HepG2 (cell line): ENCODE measurements around the gene RTBDN. TPM values are rescaled to one million over a fixed set of nuclear protein-coding genes. Genes with fewer than 3 reads are reported as not detected.

Experiments
- CREB1 ChIP-seq, 2 experiments: fragments of 450-650 bp in 1 of 2; IDR thresholded peaks; 2 replicates each; pipeline ENCODE4 v1.6.1; 2016 to 2017; ENCODE audit warnings: control low read depth in 1 of 2, mild to moderate bottlenecking in 1 of 2, missing compliant biosample characterization in 1 of 2, missing genetic modification characterization in 1 of 2
- DRAP1 ChIP-seq: IDR thresholded peaks from 2 replicates; pipeline ENCODE4 v1.6.1; 2016; ENCODE audit warnings: missing genetic modification reagents, missing compliant biosample characterization
- FOXK1 ChIP-seq: sonication (generic); formaldehyde crosslinking; IDR thresholded peaks from 2 replicates; pipeline ENCODE4 v1.4.0; 2020; ENCODE audit warnings: low read depth, missing genetic modification reagents, borderline replicate concordance
- FOXO1 ChIP-seq: sonication (generic); formaldehyde crosslinking; IDR thresholded peaks from 2 replicates; pipeline ENCODE4 v1.4.0; 2020; ENCODE audit warnings: missing genetic modification reagents
- KDM5B ChIP-seq: sonication (generic); formaldehyde crosslinking; IDR thresholded peaks from 2 replicates; pipeline ENCODE4 v1.4.0; 2020; ENCODE audit warnings: missing genetic modification reagents, mild to moderate bottlenecking, borderline replicate concordance
- LCORL ChIP-seq, 2 experiments: fragments of 450-650 bp in 1 of 2; sonication (generic) in 1 of 2; formaldehyde crosslinking in 1 of 2; IDR thresholded peaks; 2 replicates each; pipeline versions ENCODE4 v1.5.0 to v1.6.1; 2017 to 2020; ENCODE audit warnings: antibody characterized with exemption in 1 of 2, missing genetic modification reagents in 1 of 2
- MED13 ChIP-seq: sonication (generic); formaldehyde crosslinking; IDR thresholded peaks from 2 replicates; pipeline ENCODE4 v1.5.0; 2020; ENCODE audit warnings: missing genetic modification reagents
- MYC ChIP-seq: sonication (generic); formaldehyde crosslinking; IDR thresholded peaks from 2 replicates; pipeline ENCODE4 v1.9.0; 2021; ENCODE audit warnings: missing genetic modification reagents, borderline replicate concordance
- RBFOX2 ChIP-seq: fragments of 200-400 bp; formaldehyde crosslinking; IDR thresholded peaks from 2 replicates; pipeline ENCODE4 v1.6.1; 2017; ENCODE audit warnings: low read depth, mild to moderate bottlenecking, low read length
- RXRA ChIP-seq: sonication (generic); formaldehyde crosslinking; IDR thresholded peaks from 2 replicates; pipeline ENCODE4 v1.5.1; 2020; ENCODE audit warnings: missing genetic modification reagents
- SALL1 ChIP-seq: sonication (generic); formaldehyde crosslinking; IDR thresholded peaks from 2 replicates; pipeline ENCODE4 v1.8.0; 2022; ENCODE audit warnings: mild to moderate bottlenecking, missing genetic modification reagents
- SPEN ChIP-seq: sonication (generic); formaldehyde crosslinking; IDR thresholded peaks from 2 replicates; pipeline ENCODE4 v1.5.1; 2020; ENCODE audit warnings: low read depth, mild to moderate bottlenecking, missing genetic modification reagents
- ZBTB8A ChIP-seq: sonication (generic); formaldehyde crosslinking; IDR thresholded peaks from 2 replicates; pipeline ENCODE4 v1.4.0; 2020; ENCODE audit warnings: mild to moderate bottlenecking, low read depth, missing genetic modification reagents, borderline replicate concordance
- ZNF281 ChIP-seq: sonication (generic); formaldehyde crosslinking; IDR thresholded peaks from 2 replicates; pipeline ENCODE4 v1.4.0; 2020; ENCODE audit warnings: missing genetic modification reagents, borderline replicate concordance
- ZNF501 ChIP-seq: sonication (generic); formaldehyde crosslinking; IDR thresholded peaks from 2 replicates; pipeline ENCODE4 v1.5.1; 2020; ENCODE audit warnings: mild to moderate bottlenecking, moderate library complexity, missing genetic modification reagents
- ZSCAN21 ChIP-seq: sonication (generic); formaldehyde crosslinking; IDR thresholded peaks from 2 replicates; pipeline ENCODE4 v1.8.0; 2022; ENCODE audit warnings: mild to moderate bottlenecking, missing genetic modification reagents, moderate library complexity, borderline replicate concordance
- polyA plus RNA-seq, 8 experiments: library from polyadenylated mRNA; depleted of rRNA in 3 of 8; stranded (reverse) in 7 of 8; unstranded in 1 of 8; fragments of >200 nt; fragmentation: Illumina TruSeq in 4 of 8; extraction: Trizol in 4 of 8; gene quantifications; 2 replicates each; pipeline versions ENCODE4 v1.2.1 to v1.2.3, GENCODE V29; 2011 to 2016; ENCODE audit warnings: low read depth in 4 of 8, missing spikeins in 1 of 8, mixed read lengths in 1 of 8; ENCODE audit not compliant: insufficient read depth in 1 of 8
- total RNA-seq, 5 experiments: library from RNA; depleted of rRNA; stranded (reverse); fragments of >200 nt; fragmentation: Illumina TruSeq; extraction: Trizol; gene quantifications; 2 replicates each; pipeline ENCODE4 v1.2.3, GENCODE V29; 2016; ENCODE audit warnings: low read depth in 1 of 5
- TF ChIP-seq, protein P1 (sequence below): sonication (generic); formaldehyde crosslinking; IDR thresholded peaks from 2 replicates; pipeline ENCODE4 v1.5.1; 2020; ENCODE audit warnings: missing genetic modification reagents, mild to moderate bottlenecking, borderline replicate concordance
- TF ChIP-seq, protein P2 (sequence below): sonication (generic); formaldehyde crosslinking; IDR thresholded peaks from 2 replicates; pipeline ENCODE4 v1.4.0; 2020; ENCODE audit warnings: mild to moderate bottlenecking, missing genetic modification reagents

The RTBDN gene
- total and polyA plus RNA-seq, 2 of the 13 experiments (the other 11 are each of a cell fraction or from before 2014, with no cell fraction given): 0.27 to 0.48 TPM

DNA sequence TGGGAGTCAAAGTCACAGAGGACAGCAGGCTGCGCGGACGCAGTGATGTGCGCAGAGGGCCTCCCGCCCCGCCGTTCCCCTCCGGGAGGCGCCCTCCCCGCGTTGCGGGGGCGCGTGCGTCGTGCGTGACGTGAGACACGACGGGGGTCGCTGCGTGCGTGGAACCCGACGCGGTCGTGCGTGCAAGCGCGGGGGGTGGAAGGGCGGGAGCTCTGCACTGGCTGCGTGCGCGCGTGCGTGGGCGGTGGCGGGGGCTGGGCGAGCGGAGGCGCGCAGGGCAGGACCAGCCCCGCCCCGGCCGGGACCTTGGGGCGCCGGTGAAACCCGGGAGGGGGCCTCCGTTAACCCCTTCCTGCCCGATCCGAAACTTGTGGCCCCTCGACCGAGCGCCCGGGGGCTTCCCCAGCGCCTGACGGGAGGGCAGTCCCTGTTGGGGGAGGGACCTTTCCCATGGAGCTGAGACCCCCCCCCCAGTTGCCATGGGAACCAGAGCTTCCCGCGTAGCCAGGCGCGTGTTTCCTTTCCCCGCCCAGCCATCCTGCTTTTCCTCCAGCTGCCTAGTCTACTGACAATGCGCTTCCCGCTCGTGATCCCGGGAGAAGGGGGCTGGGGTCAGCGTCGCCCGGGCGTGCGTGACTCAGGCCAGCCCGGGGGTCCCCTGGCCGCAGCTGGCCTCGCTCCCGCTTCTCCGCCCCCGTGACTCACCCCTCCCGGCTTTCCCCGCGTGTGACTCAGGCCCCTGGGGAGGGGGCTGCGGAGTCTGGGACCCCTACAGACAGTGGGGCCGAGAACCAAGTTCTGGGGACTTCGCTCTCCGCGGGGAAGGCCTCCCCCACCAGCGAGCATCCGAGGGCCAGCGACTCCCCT, 51.7 kb downstream of the RTBDN start (continued):
- peak; percentile 56 for TF ChIP-seq CREB1 (IDR thresholded peaks at IDR 0.05)
- no peak for TF ChIP-seq CREB1 (CRISPR knock-in tag; IDR thresholded peaks at IDR 0.05)
- TF ChIP-seq KDM5B (CRISPR knock-in tag): peak; percentile 65; the same call in 1 of the 2 replicates
- TF ChIP-seq ZNF281: peak; percentile 14; the same call in 1 of the 2 replicates
- no peak for TF ChIP-seq FOXK1
- 0 out of 2 replicates have a peak, but pooled peaks have one; percentile 22 for TF ChIP-seq RXRA (CRISPR knock-in tag)
- TF ChIP-seq MYC (CRISPR knock-in tag): 0 out of 2 replicates have a peak, but pooled peaks have one; percentile 26
- no peak for TF ChIP-seq MED13 (CRISPR knock-in tag)
- no peak for TF ChIP-seq FOXO1 (CRISPR knock-in tag)
- TF ChIP-seq ZNF501 (CRISPR knock-in tag): 0 out of 2 replicates have a peak, but pooled peaks have one; percentile 12
- TF ChIP-seq DRAP1 (CRISPR knock-in tag): no peak
- TF ChIP-seq SALL1: peak; percentile 31; the same call in 1 of the 2 replicates
- TF ChIP-seq, protein P1, sequence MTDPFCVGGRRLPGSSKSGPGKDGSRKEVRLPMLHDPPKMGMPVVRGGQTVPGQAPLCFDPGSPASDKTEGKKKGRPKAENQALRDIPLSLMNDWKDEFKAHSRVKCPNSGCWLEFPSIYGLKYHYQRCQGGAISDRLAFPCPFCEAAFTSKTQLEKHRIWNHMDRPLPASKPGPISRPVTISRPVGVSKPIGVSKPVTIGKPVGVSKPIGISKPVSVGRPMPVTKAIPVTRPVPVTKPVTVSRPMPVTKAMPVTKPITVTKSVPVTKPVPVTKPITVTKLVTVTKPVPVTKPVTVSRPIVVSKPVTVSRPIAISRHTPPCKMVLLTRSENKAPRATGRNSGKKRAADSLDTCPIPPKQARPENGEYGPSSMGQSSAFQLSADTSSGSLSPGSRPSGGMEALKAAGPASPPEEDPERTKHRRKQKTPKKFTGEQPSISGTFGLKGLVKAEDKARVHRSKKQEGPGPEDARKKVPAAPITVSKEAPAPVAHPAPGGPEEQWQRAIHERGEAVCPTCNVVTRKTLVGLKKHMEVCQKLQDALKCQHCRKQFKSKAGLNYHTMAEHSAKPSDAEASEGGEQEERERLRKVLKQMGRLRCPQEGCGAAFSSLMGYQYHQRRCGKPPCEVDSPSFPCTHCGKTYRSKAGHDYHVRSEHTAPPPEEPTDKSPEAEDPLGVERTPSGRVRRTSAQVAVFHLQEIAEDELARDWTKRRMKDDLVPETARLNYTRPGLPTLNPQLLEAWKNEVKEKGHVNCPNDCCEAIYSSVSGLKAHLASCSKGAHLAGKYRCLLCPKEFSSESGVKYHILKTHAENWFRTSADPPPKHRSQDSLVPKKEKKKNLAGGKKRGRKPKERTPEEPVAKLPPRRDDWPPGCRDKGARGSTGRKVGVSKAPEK: 0 out of 2 replicates have a peak, but pooled peaks have one; percentile 11
- TF ChIP-seq ZSCAN21: peak; percentile 88; the same call in 1 of the 2 replicates
- TF ChIP-seq LCORL (IDR thresholded peaks at IDR 0.05): no peak
- TF ChIP-seq LCORL (CRISPR knock-in tag; IDR thresholded peaks at IDR 0.05): 0 out of 2 replicates have a peak, but pooled peaks have one; percentile 17
- TF ChIP-seq SPEN (CRISPR knock-in tag): peak; percentile 50; the same call in 1 of the 2 replicates
- TF ChIP-seq, protein P2, sequence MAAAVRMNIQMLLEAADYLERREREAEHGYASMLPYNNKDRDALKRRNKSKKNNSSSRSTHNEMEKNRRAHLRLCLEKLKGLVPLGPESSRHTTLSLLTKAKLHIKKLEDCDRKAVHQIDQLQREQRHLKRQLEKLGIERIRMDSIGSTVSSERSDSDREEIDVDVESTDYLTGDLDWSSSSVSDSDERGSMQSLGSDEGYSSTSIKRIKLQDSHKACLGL (CRISPR knock-in tag): peak; percentile 69; the same call in 1 of the 2 replicates
- TF ChIP-seq ZBTB8A (CRISPR knock-in tag): no peak
- 0 out of 2 replicates have a peak, but pooled peaks have one; percentile 25 for TF ChIP-seq RBFOX2
